PC-3 (cell line): ENCODE results near the gene OCSTAMP. TPM values are rescaled to one million over a fixed set of nuclear protein-coding genes. Genes with fewer than 3 reads are reported as not detected.

Experiments used
- ATAC-seq: fragments of 200-7000 bp; cut with Tn5 transposase; 2 replicates; pipeline ENCODE4 v1.9.1; 2020; ENCODE audit warnings: mild to moderate bottlenecking, moderate library complexity
- BruUV-seq: library from RNA; stranded (reverse); fragments of 400-500 nt; replicated peaks from 2 replicates; lab custom pipeline; 2021; lab: Mats Ljungman, UMichigan
- CTCF ChIA-PET: fragments of 300-600 bp; sonication (Branson Sonifier 250); formaldehyde crosslinking; loops from one replicate; lab custom pipeline; 2022; ENCODE audit warnings: antibody characterized with exemption; lab: Charles Lee
- POLR2A ChIA-PET: fragments of 300-600 bp; sonication (Branson Sonifier 250); formaldehyde crosslinking; loops from one replicate; lab custom pipeline; 2022; ENCODE audit warnings: antibody characterized with exemption; ENCODE audit not compliant: unreplicated experiment; lab: Charles Lee
- DNase-seq: peaks from one replicate; pipeline ENCODE4 v3.0.0-alpha.2; 2015
- H2AFZ ChIP-seq: fragments of 300-600 bp; sonication (generic); 2 replicates; pipeline ENCODE4 v1.6.0; 2016; ENCODE audit warnings: antibody characterized with exemption, low read length
- H3F3A ChIP-seq: fragments of 300-600 bp; sonication (generic); one replicate; pipeline ENCODE4 v1.6.0; 2017; ENCODE audit warnings: antibody characterized with exemption, low read length, control low read depth, mild to moderate bottlenecking; ENCODE audit not compliant: unreplicated experiment
- H3K27ac ChIP-seq: fragments of 300-600 bp; sonication (generic); 2 replicates; pipeline ENCODE4 v1.5.1; 2016; ENCODE audit warnings: mild to moderate bottlenecking, low read length
- H3K27me3 ChIP-seq: fragments of 300-600 bp; sonication (generic); 2 replicates; pipeline ENCODE4 v1.6.1; 2016; ENCODE audit warnings: low read length, mixed read lengths
- H3K36me3 ChIP-seq: fragments of 300-600 bp; sonication (generic); 2 replicates; pipeline ENCODE4 v1.6.1; 2016; ENCODE audit warnings: low read depth, mixed run types, low read length, mixed read lengths
- H3K4me1 ChIP-seq: fragments of 300-600 bp; sonication (generic); 2 replicates; pipeline ENCODE4 v1.5.1; 2016; ENCODE audit warnings: low read length; ENCODE audit not compliant: insufficient read depth
- H3K4me2 ChIP-seq: fragments of 300-600 bp; sonication (generic); 2 replicates; pipeline ENCODE4 v1.6.0; 2016; ENCODE audit warnings: low read length
- H3K4me3 ChIP-seq: fragments of 300-600 bp; sonication (generic); 2 replicates; pipeline ENCODE4 v1.5.1; 2016; ENCODE audit warnings: mild to moderate bottlenecking, low read length, mixed read lengths
- H3K79me2 ChIP-seq: fragments of 300-600 bp; sonication (generic); 2 replicates; pipeline ENCODE4 v1.6.1; 2017; ENCODE audit warnings: low read length, mixed read lengths
- H3K9ac ChIP-seq: fragments of 300-600 bp; sonication (generic); 2 replicates; pipeline ENCODE4 v1.6.0; 2016; ENCODE audit warnings: mild to moderate bottlenecking, low read length
- H3K9me2 ChIP-seq: fragments of 300-600 bp; sonication (generic); replicated peaks from 2 replicates; pipeline ENCODE4 v1.6.1; 2016; ENCODE audit warnings: mixed run types, low read length, mixed read lengths
- H3K9me3 ChIP-seq: fragments of 300-600 bp; sonication (generic); 2 replicates; pipeline ENCODE4 v1.6.1; 2016; ENCODE audit warnings: low read length, mixed read lengths
- H4K20me1 ChIP-seq: fragments of 300-600 bp; sonication (generic); 2 replicates; pipeline ENCODE4 v1.6.1; 2016; ENCODE audit warnings: low read length, mixed read lengths
- EZH2 ChIP-seq: fragments of 300-600 bp; sonication (generic); IDR thresholded peaks from one replicate; pipeline ENCODE4 v1.6.1; 2017; ENCODE audit warnings: antibody characterized with exemption, mild to moderate bottlenecking, low read length; ENCODE audit not compliant: unreplicated experiment
- EZH2phosphoT487 ChIP-seq: fragments of 300-600 bp; sonication (generic); IDR thresholded peaks from 2 replicates; pipeline ENCODE4 v1.6.1; 2018; ENCODE audit warnings: mild to moderate bottlenecking, antibody characterized with exemption, low read length, borderline replicate concordance
- intact Hi-C: fragments of 100-400 bp; cut with micrococcal nuclease; formaldehyde crosslinking; loops from 2 replicates; pipeline ENCODE4 v1.9.0; 2023
- total RNA-seq: library from RNA; depleted of rRNA; stranded (reverse); fragments of >200 nt; gene quantifications from 2 replicates; pipeline ENCODE4 v1.2.3, GENCODE V29; 2014
- TF ChIP-seq, protein P1 (sequence below): fragments of 300-600 bp; sonication (generic); conservative IDR thresholded peaks from 2 replicates; pipeline ENCODE4 v1.5.1; 2017; ENCODE audit warnings: antibody characterized with exemption, low read depth, mild to moderate bottlenecking, low read length

Gene OCSTAMP
- total RNA-seq, 1 experiment from 2014 or later, result not detected

DNA sequence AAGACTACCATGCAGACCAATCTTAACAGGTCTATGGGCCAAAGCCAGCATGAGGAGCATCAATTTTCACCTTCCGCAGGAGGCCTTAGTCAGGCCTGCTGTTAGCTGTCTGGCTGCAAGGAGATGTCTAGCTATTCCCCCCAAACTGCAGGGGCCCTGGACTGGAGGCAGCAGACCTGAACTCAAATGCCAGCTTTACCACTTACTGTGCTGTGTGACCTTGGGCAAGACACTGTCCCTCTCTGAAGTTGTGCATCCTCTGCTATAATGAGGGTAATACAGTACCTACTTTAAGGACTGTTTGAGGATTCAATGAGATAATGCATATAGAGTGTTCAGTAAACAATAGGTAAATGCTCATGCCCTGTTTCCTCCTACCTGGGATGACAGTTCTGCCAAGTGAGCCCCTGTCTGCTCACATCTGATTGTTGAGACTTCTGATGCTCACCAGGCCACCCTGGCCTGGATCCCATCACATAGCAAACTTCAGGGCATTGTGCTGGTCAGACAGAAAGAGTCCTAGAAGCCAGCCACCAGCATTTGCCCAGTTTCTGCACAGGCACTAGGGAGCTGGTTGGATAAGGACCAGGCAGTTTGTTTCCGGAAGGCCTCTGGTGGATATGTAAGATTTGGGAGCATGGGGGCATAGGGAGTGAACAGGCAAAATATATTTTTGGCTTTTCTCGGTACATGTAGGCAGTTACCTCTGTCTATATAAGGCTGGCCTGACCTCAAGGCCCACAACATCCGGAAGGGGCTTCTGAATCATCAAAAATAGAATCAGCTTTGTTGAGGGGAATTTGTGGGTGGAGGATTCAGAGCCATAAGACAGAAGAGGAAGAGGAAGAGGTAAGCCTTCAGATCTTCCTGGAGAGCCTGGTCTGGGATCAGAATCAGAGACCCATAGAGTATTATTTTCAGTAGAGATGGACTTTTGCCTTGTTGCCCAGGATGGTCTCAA, 2.3 kb upstream of the OCSTAMP start:
- Histone ChIP-seq H3K27me3 (peaks cover 15% of the 10 kb centered on the region; the same call in 1 of the 2 replicates), H3F3A (no peaks in the 10 kb centered on the region), H3K36me3 (no peaks in the 10 kb centered on the region), H2AFZ (no peak overlapping the region), H3K4me3 (no peak overlapping the region), H3K27ac (no peak overlapping the region), H3K9me3 (no peaks in the 10 kb centered on the region), H3K4me2 (no peak overlapping the region), H3K9me2 (no peaks in the 10 kb centered on the region), H4K20me1 (no peaks in the 10 kb centered on the region), H3K79me2 (no peaks in the 10 kb centered on the region), H3K4me1 (0 out of 2 replicates have a peak, but pooled peaks cover 4% of the 10 kb centered on the region), H3K9ac (no peak overlapping the region)
- DNase-seq (no peak), ATAC-seq (no peak)
- TF ChIP-seq EZH2phosphoT487 (no peak), EZH2 (no peak)
- TF ChIP-seq, protein P1, sequence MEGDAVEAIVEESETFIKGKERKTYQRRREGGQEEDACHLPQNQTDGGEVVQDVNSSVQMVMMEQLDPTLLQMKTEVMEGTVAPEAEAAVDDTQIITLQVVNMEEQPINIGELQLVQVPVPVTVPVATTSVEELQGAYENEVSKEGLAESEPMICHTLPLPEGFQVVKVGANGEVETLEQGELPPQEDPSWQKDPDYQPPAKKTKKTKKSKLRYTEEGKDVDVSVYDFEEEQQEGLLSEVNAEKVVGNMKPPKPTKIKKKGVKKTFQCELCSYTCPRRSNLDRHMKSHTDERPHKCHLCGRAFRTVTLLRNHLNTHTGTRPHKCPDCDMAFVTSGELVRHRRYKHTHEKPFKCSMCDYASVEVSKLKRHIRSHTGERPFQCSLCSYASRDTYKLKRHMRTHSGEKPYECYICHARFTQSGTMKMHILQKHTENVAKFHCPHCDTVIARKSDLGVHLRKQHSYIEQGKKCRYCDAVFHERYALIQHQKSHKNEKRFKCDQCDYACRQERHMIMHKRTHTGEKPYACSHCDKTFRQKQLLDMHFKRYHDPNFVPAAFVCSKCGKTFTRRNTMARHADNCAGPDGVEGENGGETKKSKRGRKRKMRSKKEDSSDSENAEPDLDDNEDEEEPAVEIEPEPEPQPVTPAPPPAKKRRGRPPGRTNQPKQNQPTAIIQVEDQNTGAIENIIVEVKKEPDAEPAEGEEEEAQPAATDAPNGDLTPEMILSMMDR, result no peak
- no TSS peak for BruUV-seq
- ChIA-PET POLR2A (interaction anchor here (0.6 kb wide), 1 partner anchor 140 kb away, joined by 5 read pairs; no protein-coding TSS in a partner anchor), CTCF (no interaction called here)
- intact Hi-C loops, result no loop called here

- H3K27ac ChIP-seq, result no peak overlapping the region
- no peaks in the 10 kb centered on the region for H3K79me2 ChIP-seq
- H3K9ac ChIP-seq, result no peak overlapping the region
- peaks cover 23% of the 10 kb centered on the region for H3K27me3 ChIP-seq
- H3F3A ChIP-seq, result no peaks in the 10 kb centered on the region
- H2AFZ ChIP-seq, result no peak overlapping the region
- ATAC-seq, result no peak
- no peaks in the 10 kb centered on the region for H3K9me3 ChIP-seq
- TF ChIP-seq EZH2phosphoT487, result no peak
- TF ChIP-seq EZH2, result no peak
- TF ChIP-seq, protein P1, result no peak
- no peaks in the 10 kb centered on the region for H3K4me1 ChIP-seq
- H3K4me2 ChIP-seq, result no peak overlapping the region
- no peaks in the 10 kb centered on the region for H4K20me1 ChIP-seq
- no peaks in the 10 kb centered on the region for H3K9me2 ChIP-seq
- no peak for DNase-seq
- intact Hi-C loops, result no loop called here
- POLR2A ChIA-PET, result no interaction called here
- CTCF ChIA-PET, result no interaction called here
- no peaks in the 10 kb centered on the region for H3K36me3 ChIP-seq
- no TSS peak for BruUV-seq
- no peak overlapping the region for H3K4me3 ChIP-seq
Observed at GRCh38 chr20:46551522-46552381, 1.3 kb upstream of the OCSTAMP start.
